Cortex of kidney (tissue), 1 donor: ENCODE results near the gene FAM83E.
"Not testable (repeated sequence)": the region's sequence is repeated elsewhere in the genome, so short reads cannot be mapped to it uniquely, and the experiment has no call there.

Experiments
- DNase-seq: peaks from one replicate; lab custom pipeline; 2025; lab: John Stamatoyannopoulos, UW

Gene FAM83E

DNA sequence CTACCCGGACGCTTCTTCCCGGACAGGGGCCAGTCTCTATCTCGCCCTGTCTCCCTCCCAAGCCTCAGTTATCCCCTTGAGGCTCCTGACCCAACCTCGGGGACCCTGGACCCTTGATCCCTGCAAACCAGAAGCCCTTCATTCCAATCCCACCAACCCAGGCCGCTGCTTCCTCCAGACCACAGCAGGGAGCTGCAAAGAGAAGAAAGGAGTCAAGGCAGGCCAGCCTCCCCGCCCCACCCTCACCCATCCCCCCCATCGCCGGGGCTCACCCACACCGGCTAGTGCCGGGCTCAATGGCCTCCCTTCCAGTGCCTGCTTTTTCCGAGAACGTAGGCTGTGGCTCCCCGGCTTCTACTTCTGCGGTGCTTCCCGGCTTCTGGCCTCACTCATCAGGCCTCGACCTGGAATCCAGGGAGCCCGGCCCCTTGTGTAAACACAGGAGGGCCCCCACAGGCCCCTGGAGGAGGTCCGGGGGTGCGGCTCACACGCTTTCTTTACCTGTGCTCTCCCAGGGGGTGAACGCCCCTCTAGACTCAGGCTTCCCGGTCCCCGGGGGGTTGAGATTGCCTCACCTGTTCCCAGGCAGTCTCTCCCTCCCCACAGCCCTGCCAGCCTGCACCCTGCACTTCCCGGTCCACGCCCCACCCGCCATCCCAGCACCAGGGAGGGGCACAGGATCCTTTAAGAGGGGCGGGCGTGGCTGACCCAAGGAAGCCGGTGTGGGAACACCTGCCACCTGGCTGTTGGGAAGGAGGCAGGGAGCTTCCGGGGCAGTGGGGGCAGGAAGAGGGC, at the start of gene FAM83E:
FAM83E (minus strand) TSS at position 641 of the 795 bp plus-strand sequence. CDS start 1,704 bp downstream, outside the sequence.
- no peak for DNase-seq

DNA sequence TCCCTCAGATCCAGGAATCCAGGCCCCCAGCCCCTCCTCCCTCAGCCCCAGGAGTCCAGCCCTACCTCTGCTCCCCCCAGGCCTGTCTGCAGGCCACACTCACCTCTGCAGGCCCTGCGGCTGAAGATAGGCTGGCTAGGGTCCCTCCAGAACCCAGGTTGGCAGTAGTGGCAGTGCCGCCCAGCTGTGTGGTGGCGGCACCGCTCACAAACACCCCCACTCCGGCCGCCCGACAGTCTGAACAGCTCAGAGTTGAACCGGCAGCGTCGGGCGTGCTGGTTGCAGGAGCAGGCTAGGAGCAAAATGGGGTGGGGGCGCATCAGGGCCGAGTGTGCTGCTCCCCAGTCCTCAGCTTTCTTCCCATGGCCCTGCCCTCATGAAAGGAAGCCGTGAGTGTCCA, 49.6 kb upstream of the FAM83E start:
- no peak for DNase-seq

DNA sequence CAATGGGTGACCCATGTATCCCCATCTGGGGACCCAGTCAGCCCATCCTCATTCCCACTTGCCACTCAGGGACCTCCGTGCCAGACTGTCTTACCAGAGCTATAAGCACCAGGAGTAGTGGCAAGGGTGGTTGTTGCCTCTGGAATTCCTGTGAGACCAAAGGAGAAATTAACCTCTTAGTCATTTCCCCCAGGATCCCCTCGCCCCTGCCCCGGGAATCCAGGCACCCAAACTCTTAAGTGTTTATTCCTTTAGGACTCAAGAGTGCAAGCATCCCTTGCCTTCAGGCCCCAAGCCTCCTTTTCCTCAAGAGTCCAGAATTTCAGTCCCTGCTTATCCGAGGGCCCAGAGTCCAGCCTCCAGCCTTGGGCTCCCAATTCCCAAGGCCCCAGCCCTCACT, 48.8 kb upstream of the FAM83E start:
- DNase-seq = no peak

DNA sequence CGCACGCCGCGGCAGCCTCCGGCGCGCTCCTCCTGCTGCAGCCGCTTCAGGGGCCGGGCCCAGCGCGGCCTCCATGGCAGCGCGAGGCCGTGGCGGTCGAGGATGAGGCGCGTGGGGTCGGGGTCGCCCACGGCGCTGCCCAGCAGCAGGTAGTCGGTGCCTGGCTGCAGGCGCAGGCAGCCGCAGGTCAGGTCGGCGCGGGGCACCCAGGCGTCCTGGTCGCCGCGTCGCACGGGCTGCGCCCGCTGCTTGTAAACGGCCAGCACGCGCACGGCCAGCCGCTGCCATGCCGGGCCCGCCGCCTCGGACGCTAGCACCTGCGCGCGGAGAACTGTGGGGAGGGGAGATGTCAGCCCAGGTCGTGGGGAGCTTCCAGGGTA, 46.8 kb upstream of the FAM83E start:
- no peak for DNase-seq

DNA sequence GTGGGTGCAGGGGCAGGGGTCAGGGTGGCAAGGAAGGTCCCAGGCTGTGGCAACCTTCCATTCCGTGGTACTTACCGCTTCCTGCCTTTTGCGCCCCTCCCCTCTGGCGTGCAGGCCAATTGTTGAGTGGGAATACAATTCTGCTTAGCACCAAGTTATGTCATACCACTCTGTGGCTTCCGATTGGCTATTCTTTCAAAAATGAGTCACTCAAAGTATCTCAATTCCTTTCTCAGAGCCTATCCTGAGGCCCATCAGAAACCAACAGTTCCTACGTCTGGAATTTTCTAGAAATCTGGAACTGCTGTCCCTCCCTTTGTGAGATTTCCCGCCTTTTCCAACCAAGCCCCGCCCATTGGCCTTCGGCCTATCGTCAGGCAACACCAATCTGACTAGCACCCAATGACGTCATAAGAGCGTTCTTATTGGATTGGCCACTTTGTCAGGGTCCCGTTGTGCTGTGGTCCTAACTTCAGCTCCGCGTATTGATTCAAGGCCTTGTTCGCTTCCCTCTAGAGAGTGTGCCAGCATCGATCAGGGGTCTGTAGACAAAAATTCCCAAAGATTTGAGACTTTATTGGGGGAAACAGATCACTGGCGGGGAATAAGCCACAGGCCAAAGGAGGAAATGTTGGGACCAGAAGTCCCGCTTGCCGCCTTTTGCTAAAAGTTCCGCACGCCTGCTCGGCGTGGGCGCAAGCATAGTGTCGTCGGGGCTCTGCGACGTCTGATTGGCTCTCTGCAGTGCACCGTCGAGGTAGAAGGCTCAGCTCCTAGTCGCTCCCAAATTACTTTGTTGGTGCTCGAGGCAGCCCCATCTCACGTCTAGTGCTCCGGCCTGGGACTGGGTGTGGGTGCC, 46.2 kb upstream of the FAM83E start:
- no peak for DNase-seq

DNA sequence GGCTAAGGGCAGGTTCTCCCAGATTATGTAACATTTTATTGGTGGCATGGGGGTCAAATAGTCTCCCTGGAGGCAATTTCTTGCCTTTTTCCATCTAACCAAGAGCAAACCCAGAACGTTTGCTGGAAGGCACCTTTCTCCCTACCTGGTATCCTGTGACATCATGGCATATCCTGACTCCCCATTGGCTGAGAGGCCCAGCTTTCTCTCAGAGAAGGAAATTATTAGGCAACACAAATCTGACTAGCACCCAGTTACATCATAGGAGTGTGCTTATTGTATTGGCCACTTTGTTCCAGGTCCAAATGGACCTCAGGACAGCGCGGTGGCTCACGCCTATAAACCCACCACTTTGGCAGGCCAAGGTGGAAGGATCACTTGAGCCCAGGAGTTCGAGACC, 44.9 kb upstream of the FAM83E start:
- DNase-seq = no peak

DNA sequence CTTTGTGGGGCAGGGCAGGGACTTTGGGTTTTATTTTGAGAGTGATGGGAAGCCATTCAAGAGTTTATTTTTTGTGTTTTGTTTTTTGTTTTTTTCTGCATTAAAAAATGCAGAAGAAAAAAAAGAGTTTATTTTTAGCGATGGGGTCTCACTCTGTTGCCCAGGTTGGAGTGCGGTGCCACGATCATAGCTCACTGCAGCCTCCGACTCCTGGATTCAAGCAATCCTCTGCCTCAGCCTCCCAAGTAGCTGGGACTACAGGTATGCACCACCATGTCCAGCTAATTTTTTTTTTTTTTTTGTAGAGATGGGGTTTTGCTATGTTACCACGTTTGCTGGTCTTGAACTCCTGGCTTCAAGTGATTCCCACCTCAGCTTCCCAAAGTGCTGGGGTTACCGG, 43.6 kb upstream of the FAM83E start:
- DNase-seq = no peak

DNA sequence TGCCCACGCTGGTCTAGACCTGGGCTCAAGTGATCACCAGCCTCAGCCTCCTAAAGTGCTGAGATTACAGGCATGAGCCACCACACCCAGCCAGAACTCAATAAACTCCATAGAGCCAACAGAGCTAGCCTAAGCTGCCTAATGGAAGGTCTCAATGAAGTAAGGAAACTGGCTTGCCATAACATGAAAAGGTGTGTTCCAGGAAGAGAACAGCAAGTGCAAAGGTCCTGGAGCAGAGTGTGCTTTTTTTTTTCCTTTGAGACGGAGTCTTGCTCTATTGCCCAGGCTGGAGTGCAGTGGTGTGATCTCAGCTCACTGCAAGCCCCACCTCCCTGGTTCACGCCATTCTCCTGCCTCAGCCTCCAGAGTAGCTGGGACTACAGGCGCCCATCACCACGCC, 43.0 kb upstream of the FAM83E start:
- DNase-seq = not testable (repeated sequence)

DNA sequence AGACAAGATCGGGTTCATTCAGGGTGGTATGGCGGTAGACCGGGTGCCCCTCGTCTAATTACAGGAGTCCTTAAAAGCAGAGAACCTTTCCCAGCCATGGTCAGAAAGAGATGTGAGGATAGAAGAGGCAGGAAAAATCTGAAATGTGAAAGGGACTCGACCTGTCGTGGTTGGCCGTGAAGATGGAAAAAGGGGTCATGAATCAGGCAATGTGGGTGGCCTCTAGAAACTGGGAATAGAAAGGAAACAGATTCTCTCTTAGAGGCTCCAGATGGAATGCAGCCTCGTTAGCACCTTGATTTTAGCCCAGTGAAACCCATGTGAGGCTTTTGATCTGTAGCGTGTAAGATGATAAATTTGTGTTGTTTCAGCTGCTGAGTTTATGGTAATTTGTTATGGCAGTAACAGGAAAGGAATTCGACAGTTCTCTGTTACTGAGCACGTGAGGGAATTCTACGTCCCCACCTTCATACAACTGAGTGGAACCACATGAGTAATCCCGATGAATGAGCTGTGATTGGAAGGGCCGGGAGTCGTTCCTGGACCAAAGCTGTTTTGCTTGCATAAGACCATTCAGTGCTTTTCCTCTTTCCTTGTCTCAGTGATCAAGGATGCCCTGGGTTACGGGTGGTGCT, 42.1 kb upstream of the FAM83E start:
- no peak for DNase-seq

DNA sequence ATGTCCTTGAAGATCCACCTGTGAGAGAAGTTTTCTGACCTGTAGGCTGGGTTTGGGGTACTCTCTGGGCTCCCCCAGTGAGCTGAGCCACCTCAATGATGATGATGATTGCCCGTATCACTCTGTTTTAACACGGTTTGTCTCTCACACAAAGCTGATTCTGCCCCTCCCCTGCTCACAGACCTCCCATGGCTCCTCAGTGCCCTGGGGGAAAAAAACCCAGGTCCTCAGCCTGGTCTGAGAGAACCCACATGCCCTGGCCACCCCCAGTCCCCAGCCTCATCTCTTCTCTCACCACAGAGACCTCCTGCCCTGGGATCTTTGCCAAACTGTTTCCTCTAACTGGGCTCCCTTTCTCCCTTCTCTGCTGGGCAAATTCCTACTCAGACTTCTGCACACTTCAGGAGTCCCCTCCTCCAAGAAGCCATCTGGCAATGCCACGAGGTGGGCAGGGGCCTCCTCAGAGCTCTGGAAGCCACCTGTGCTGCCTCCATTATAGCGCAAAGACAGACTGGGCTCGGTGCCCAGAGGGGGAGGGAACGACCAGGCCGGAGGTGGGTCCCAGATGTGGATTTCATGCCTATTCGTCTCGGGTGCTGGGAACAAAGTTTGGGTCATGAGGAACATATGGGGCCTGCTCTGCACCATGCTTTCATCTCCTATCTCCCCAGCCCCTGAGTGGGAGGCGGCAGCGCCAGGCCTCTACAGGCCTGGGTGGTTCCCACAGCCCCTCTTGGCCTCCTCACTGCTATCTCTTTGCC, 39.6 kb upstream of the FAM83E start:
- no peak for DNase-seq

DNA sequence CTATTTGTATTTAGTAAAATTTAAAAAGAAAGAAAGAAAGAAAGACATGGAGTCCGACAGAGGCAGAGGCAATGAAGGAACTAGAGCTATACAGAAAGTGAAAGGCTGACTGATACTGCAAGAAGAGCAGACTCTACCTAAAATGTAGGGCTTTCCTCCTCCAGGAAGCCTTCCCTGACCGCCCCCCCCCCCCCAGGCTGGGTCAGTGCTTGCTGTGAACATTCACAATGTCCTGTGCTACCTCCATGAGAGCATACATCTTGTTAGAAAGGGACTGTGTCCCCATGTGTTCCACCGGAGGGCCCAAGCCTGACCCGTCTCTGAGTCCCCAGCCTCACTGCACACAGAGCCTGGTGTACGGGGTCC, 36.8 kb upstream of the FAM83E start:
- DNase-seq = no peak

DNA sequence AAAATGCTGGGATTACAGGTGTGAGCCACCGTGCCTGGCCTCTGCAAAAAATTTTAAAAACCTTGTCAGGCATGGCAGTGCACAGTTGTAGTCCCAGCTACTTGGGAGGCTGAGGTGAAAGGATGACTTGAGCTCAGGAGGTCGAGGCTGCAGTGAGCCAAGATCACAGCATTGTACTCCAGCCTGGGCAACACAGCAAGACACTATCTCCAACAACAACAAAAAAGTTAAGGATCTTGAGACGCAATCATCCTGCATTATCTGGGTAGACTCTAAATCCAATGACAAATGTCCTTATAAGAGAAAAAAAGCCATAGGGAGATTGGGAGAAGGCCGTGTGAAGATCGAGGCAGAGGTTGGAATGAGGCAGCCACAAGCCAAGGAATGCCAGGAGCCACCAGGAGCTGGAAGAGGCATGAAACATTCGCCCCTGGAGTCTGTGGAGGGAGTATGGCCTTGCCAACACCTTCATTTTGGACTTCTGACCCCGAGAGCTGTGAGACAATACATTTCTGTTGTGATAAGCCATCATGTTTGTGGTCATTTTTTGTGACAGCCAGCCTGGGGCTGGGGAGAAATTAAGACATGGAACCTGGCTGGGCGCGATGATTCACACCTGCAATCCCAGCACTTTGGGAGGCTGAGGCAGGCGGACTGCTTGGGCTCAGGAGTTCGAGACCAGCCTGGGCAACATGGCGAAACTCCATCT, 36.3 kb upstream of the FAM83E start:
- no peak for DNase-seq

DNA sequence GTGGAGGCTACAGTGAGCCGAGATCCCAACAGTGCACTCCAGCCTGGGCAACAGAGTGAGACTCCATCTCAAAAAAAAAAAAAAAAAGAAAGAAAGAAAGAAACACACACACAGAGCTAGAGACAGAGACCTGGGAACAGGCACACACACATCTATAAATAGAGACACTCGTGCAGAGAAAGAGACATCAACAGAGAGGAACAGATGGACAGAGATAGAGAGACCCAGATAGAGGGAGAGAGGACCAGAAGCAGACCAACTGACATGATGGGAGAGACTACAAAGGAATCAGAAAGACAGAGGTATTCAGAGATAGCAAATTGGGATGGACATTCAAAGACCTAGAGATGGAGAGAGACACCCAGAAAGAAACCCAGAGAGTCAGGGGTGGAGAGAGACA, 33.3 kb upstream of the FAM83E start:
- DNase-seq = no peak

DNA sequence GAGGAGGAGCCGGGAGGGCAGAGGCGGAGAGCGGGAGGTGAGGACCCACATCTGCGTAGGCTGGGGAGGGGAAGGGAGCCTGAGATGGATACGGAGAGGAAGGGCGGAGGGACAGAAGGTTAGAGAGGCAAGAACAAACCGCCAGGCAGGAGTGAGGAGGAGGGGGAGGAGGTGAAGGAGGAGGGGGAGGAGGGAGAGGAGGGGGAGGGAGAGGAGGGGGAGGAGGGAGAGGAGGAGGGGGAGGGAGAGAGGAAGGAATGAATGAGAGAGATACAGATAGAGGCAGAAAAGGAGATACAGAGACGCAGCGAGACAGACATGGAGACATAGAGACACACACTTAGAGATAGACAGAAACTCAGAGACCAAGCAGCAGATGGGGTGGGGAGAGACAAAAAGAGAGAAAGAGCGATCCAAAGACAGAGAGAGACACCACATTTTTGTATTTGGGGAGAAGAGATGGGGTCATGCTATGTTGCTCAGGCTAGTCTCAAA, 31.9 kb upstream of the FAM83E start:
- no peak for DNase-seq

DNA sequence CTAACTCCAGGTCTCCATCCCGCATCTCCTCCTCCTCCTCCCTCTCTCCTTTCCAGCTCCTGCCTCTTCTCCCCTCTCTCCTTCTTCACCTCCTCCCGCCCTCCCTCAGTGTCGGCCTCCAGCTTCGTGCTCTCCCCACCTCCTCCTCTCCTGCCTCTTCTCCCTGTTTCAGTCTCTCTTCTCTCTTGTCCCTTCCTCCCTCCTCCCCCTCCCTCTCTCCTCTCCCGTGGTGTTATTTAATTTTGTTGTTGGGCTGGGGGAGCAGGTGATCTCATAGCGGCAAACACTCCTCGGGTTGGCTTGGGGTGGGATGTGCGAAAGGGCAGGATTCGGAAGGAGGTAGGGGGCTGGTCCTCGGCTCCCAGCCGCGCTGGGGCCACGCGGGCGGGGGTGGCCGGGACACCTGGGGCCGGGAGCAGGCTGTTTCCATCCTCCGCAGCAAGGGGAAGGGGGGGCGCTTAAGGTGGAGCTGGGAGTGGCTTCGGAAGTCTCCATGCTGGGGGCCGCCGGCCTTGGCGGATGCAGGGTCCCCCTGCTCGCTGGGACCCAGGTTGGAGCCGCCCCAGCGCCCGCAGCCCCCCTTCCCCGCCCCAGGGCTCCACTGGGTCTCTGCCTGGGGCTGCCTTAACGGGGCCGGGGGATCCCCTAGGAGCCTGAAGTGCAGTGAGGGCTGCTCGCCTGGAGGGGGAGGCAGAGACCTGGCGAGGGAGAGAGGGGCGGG, 31.3 kb upstream of the FAM83E start, which contains the start of gene CA11:
CA11 (minus strand) TSS at position 187 of the 721 bp plus-strand sequence. CDS start 555 bp downstream, outside the sequence.
- DNase-seq = no peak

DNA sequence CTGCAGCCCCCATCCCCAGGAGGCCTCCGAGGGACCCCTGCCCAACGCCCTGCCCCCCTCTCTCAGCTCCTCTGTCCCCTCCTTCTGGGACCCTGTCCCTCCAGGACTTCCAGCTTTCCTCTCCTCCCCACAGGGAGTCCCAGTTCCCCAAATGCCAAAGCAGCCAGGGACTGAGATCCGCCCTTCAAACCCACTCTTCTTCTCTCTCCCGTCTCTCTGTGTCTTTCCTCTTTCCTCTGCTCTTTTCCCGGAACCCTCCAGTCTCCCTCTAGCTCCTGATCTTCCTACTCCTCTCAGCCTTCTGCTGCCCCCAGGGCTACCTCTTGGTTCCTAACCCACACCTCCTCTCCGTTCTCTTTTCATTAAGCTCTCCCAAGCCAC, 30.7 kb upstream of the FAM83E start:
- no peak for DNase-seq

DNA sequence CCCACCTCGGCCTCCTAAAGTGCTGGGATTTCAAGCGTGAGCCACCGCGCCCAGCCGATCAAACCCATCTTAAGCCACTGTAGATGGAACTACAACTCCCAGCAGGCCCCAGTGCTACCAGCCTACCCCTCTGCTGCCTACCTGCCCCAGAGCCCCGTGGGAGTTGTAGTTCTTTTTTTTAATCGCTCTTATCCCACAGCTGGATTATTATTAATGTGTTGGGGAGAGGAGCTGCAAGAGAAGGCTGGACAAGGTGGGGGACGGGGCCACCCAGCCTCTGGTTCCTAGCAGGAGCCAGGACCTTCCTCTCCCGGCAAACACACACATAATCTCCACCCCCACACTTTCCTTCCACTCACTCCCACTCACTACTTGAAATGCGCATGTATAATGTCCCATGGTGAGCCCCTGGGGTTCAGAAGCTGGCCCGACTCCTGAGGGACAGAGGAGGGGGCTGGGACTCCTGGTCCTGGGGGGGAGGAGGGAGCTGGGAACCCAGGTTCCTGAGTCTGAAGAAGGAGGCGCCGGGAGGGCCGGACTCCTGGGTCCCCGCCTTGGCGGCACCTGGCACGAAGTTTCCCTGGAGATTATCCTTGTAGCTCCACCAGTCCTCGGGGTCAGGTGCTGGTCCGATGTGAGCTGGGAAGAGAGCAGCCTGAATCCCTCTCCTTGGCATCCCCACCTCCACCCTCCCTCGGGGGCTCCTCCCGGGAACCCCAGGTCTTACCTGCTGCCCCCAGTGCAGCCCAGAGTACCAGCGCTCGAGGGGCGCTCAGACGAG, 30.2 kb upstream of the FAM83E start:
- DNase-seq = no peak

DNA sequence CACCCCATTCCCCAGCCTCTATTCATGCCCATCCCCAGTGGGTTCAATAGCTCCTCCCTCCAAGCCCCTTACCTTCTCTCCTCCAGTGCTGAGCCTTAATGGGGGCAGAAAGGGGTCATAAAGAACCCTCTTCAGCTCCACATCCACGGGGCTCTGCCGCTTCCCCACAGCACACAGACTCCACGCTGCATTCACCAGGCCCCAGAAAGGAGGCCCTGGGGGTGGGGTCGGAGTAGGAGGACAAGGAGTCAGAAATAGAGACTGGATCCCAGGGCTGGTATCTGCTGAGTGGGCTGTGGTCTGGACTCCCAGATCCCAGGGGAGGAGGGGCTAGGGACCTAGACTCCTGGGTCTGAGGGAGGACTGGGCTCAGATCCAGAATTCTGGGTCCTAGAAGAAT, 29.5 kb upstream of the FAM83E start:
- no peak for DNase-seq

DNA sequence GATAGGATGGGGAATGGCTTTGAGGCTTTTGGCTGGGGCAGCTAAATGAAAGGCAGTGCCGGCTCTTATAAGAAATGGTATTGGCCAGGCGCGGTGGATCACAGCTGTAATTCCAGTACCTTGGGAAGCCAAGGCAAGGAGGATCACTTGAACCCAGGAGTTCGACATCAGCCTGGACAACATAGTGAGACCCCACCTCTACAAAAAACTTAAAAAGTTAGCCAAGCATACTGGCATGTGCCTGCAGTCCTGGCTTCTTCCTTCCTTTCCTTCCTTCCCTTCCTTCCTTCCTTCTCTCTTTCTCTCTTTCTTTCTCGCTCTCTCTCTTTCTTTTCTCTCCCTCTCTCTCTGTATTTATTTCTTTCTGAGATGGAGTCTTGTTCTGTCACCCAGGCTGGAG, 28.0 kb upstream of the FAM83E start:
- no peak for DNase-seq

DNA sequence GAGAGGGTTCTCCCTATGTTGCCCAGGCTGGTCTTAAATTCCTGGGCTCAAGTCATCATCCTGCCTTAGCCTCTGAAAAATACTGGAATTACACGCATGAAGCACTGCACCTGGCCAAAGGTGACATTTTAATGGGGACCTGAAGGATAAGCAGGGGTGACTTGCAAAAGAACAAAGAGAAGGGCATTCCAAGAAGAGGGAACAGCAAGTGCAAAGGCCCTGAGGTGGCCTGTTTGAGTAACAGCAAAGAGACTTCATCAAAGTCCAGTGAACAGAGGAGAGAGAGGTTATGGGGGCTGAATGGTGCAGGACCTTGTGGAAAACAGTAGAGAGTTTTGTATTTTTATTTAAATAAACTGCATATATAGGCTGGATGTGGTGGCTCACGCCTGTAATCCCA, 27.0 kb upstream of the FAM83E start:
- no peak for DNase-seq
